GOT3 (cell line): Measurements from ENCODE around the gene ATOX1.
"Not testable (repeated sequence)": the region's sequence is repeated elsewhere in the genome, so short reads cannot be mapped to it uniquely, and the experiment has no call there.

Experiments used
- DNase-seq: peaks from one replicate; lab custom pipeline; 2025; ENCODE audit warnings: mixed read lengths; lab: John Stamatoyannopoulos, UW

Gene ATOX1

GRCh38 chr5:151758430-151759241 lies at the start of gene ATOX1:
Gene ATOX1 (minus strand): TSS chr5:151758631. CDS start chr5:151758551, 80 bp downstream.
- peak; percentile 87 for DNase-seq

GRCh38 chr5:151805414-151806223 lies 47.2 kb upstream of the ATOX1 start:
- no peak for DNase-seq

- no peak for DNase-seq
Observed at GRCh38 chr5:151800532-151800931, 42.1 kb upstream of the ATOX1 start.

- no peak for DNase-seq
Observed at GRCh38 chr5:151799407-151799806, 41.0 kb upstream of the ATOX1 start.

- no peak for DNase-seq
Observed at GRCh38 chr5:151798674-151799073, 40.2 kb upstream of the ATOX1 start.

- no peak for DNase-seq
Observed at GRCh38 chr5:151795426-151795825, 37.0 kb upstream of the ATOX1 start.

GRCh38 chr5:151793358-151793757 lies 34.9 kb upstream of the ATOX1 start:
- DNase-seq, result no peak

GRCh38 chr5:151787817-151788216 lies 29.4 kb upstream of the ATOX1 start:
- no peak for DNase-seq

GRCh38 chr5:151786468-151786867 lies 28.0 kb upstream of the ATOX1 start:
- no peak for DNase-seq

GRCh38 chr5:151784141-151784540 lies 25.7 kb upstream of the ATOX1 start:
- DNase-seq, result no peak

GRCh38 chr5:151783664-151784063 lies 25.2 kb upstream of the ATOX1 start:
- DNase-seq, result not testable (repeated sequence)

- DNase-seq, result no peak
Observed at GRCh38 chr5:151781201-151781600, 22.8 kb upstream of the ATOX1 start.

- no peak for DNase-seq
Observed at GRCh38 chr5:151780348-151780747, 21.9 kb upstream of the ATOX1 start.

- no peak for DNase-seq
Observed at GRCh38 chr5:151779531-151780125, 21.2 kb upstream of the ATOX1 start.

- DNase-seq, result no peak
Observed at GRCh38 chr5:151775025-151775606, 16.7 kb upstream of the ATOX1 start.

GRCh38 chr5:151773951-151774350 lies 15.5 kb upstream of the ATOX1 start:
- no peak for DNase-seq

- DNase-seq, result no peak
Observed at GRCh38 chr5:151772846-151773561, 14.6 kb upstream of the ATOX1 start.

- no peak for DNase-seq
Observed at GRCh38 chr5:151772029-151772845, 13.8 kb upstream of the ATOX1 start.

GRCh38 chr5:151771259-151772028 lies 13.0 kb upstream of the ATOX1 start, which contains the start of gene G3BP1:
Gene G3BP1 (plus strand): TSS chr5:151771954. CDS start chr5:151786621, 14,667 bp downstream.
- DNase-seq, result peak; percentile 100
